OCI-LY1 (cell line): ENCODE results near the gene SNAI3.

Source experiments
- CTCF ChIP-seq: fragments of 200-600 bp; sonication (generic), shearing (Covaris generic); IDR thresholded peaks from 2 replicates; pipeline ENCODE4 v1.5.1; 2017; ENCODE audit warnings: mild to moderate bottlenecking, antibody characterized with exemption, low read length, moderate library complexity, mixed read lengths
- EZH2 ChIP-seq: fragments of 200-600 bp; sonication (generic), shearing (Covaris generic); IDR thresholded peaks from 2 replicates; pipeline ENCODE4 v1.8.0; 2017; ENCODE audit warnings: borderline replicate concordance, mixed run types, mild to moderate bottlenecking, antibody characterized with exemption, low read length, moderate library complexity, mixed read lengths

DNA sequence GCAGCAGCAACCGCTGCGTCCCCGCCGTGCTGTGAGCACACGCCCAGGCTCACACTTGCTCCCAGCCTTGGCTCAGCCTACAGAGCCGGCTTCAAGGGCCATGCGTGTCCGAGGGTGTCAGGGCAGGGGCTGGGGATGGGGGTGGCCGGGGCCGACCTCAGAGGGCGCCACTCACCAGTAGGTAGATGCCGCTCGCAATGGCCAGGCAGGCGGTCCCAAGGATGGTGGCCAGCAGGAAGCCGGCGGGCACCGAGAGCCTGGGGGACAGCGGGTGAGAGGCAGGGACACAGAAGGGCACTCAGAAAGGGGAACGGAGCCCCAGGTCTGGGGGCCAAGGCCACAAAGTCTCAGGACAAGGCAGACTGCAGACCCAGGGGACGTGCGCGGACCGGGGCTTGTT lies 40.4 kb downstream of the SNAI3 start:
- TF ChIP-seq CTCF (no peak), EZH2 (no peak)
